HG02885 (cell line): ENCODE measurements around the gene PPM1A.
A peak's percentile ranks its signal among the peaks of the same experiment; 100 is the strongest.
"Not testable (repeated sequence)": the region's sequence is repeated elsewhere in the genome, so short reads cannot be mapped to it uniquely, and the experiment has no call there.

Source experiments
- ATAC-seq: cut with Tn5 transposase; IDR thresholded peaks from one replicate; pipeline ENCODE4 v1.9.1; 2021; ENCODE audit warnings: mild to moderate bottlenecking; ENCODE audit not compliant: unreplicated experiment, poor library complexity

The PPM1A gene

DNA sequence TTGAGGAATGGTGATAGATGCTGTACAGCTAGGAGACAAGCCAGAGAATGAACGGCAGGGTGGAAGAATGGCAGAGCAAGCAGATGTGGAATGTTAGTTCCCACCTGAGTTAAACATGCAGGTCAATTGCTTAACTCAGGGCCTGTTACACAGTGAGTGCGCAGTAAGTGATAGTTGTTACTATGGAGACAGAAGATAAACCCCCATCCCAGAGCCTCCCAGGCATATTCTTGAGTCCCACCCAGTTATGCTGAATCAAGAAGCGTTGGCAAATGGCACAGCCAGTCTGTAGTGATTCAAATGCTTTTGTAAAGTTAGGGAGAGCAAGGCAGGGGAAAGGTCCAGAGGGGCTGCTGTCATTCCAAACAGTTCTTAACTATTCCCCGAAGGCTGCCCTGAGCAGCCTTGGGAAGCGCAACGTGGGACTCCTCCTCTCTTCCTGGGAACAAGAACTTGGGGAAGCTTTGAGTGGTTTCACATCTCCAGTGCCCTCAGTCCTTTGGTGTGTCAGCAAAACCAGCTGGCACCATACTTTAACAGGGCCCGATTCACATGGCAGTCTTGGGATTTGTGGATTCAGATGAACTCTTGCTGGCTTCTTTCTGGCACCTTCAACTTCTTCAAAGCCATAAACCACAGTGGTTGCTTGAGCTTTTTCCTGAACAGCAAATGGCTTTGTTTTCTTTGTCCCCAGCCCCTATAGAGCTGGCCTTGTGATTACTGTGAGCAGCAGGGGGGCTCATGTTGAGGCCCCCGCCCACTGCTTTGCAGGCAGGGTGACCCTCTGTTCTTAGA, 66.4 kb downstream of the PPM1A start:
- ATAC-seq = no peak

- ATAC-seq = no peak
These were observed 68.6 kb downstream of the PPM1A start for GRCh38 chr14:60317609-60318008.

- not testable (repeated sequence) for ATAC-seq
These were observed 71.8 kb downstream of the PPM1A start for GRCh38 chr14:60320860-60321259.

DNA sequence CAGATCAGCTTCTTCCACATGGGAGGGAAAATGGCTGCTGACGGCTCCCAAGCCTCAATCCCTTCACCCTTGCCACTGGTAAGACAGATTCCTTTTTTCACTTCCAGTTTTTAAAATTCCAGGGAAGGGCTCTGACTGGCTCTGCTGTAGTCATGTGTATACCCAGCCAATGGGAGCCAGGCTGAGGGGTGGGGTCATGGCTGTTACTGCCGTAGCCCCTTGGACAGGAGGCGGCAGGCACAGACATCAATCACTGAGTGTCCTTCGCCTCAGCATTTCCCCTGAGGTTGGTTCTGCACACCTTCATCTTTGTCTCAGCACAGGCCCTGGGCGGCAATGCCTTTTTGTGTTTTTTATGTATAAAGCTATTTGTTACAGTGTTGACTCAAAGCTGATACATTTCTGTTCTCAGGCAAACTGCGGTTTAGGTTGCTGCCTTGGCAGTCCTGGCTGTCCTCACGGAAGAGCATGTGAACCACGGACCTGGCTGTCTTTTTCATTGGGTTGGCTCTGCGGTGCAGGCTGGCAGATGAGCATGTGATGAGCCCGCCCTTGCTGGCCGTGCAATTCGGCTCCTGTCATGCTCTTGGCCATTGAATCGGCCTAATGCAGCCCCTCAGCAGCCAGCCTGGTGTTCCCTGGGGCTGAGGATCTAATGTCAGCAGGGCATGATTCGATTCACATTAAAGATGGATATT, 74.3 kb downstream of the PPM1A start:
- no peak for ATAC-seq

GRCh38 chr14:60324837-60325236, 75.8 kb downstream of the PPM1A start:
- no peak for ATAC-seq

DNA sequence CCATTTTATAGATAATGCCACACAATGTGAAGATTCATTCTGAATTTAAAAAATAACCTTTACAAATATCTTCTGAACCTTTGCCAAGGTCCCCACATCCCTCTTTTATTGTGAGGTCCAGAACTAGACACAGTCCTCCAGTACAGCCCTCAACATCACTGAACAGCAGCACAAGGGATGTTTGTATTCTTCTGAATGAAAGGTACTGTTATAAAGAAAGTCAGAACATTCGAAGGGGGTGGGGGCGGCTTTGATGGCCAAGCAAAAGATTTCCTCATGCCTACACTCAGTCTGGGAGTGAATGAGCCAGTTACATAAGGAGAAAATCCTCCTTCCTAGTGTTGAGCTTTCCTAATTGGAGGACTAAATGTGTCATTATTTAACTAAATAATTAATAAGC, 77.3 kb downstream of the PPM1A start:
- no peak for ATAC-seq

DNA sequence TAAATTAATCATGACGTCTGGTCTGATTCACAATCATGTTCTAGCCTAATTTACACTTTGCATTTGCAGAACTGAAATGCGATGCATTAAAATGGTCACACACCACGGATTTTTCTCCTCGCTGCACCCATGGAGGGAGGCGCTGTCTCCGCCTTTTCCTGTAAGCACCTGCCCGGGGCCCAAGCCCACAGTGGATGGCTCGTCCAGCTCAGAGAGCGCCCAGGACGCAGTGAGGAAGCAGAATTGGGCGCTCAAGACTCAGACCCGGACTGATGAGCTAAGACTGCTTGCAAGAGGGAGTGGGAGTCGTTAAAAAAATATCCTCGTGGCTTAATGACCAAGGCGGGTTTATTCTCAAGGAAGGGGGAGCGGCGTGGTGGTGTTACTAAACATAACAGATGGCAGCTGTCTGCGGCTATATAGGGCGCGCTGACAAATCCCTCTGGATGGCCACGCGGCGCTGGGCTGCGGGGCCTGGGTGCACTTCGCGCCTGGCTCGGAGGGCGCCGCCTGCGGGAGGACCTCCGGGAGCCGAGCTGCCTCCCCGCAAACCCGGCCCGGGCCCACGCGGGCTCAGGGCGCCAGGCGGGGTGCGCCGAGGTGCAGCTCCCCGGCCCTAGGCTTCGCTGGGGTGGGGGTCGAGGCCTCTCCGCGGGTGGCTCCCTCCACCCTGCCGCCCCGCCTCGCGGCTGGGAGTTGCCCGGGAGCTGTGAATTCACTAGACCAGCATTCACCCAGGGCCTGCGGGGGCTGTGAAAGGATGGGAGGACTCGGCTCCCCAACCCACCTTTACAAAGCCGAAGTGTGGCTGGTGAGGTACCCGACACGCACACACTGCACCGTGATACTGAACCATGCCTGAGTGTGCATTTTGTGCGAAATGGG, 78.7 kb downstream of the PPM1A start:
- ATAC-seq = peak; percentile 67

DNA sequence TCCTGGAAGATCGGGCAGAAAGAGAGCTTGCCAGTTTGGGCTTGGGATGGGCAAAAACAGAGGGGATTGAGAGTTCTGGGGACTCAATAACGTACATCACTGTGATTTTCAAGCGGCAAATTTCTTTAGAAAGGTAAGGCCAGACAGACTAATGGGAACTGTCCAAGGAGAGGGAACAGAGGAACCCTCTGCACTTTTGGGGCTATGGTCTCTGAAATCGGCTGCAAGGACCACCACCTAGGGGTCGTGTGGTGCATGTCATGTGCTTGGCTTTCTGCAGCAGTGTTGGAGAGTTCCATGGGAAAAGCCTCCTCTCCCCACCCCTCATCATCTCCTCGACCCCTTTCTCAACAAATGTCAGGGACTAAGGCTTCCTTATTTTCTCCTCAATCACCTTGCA, 79.6 kb downstream of the PPM1A start:
- no peak for ATAC-seq

DNA sequence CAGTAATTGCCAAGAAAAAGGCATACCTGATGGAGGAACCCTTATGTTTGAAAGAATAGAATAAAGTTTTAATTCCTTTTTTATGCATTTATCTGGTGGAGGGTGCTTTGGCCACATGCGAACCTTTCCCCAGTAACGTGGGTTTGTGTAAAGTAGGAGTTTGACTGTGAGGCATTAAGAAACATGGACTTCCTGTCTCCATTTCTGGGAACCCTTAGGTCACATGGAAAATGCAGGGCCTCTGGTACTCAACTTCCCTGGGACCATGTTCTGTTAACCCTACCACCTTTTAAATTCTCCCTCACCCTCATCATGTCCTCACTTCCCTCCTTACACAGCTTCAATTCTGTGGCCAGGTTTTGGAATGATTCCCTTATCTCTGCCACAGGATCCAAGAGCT, 80.3 kb downstream of the PPM1A start:
- ATAC-seq = no peak

GRCh38 chr14:60331201-60332045, 82.4 kb downstream of the PPM1A start:
- peak; percentile 65 for ATAC-seq

GRCh38 chr14:60332046-60332399, 83.0 kb downstream of the PPM1A start:
- ATAC-seq = no peak

GRCh38 chr14:60332869-60333268, 83.8 kb downstream of the PPM1A start:
- no peak for ATAC-seq

- ATAC-seq = no peak
These were observed 90.5 kb downstream of the PPM1A start for GRCh38 chr14:60339571-60339970.

GRCh38 chr14:60343571-60344071, 94.6 kb downstream of the PPM1A start:
- ATAC-seq = no peak

DNA sequence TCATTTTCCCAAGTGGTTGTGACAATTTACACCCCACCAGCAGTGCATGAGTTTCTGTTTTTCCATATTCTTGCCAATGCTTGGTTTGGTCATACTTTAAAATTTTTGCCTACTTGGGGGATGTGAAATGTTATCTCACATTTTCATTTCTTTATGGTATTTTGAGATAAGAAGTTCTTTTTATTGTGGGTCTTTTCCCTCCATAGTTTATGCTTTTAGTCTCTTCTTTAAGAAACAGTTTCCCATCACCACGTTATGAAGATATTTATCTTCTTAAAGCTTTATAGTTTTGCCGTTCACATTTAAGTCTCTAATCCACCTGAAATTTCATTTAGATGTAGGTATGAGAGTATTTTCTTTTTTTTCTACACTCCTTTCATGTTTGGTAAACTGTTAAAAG, 95.7 kb downstream of the PPM1A start:
- no peak for ATAC-seq

- no peak for ATAC-seq
These were observed 97.7 kb downstream of the PPM1A start for GRCh38 chr14:60346706-60347105.

DNA sequence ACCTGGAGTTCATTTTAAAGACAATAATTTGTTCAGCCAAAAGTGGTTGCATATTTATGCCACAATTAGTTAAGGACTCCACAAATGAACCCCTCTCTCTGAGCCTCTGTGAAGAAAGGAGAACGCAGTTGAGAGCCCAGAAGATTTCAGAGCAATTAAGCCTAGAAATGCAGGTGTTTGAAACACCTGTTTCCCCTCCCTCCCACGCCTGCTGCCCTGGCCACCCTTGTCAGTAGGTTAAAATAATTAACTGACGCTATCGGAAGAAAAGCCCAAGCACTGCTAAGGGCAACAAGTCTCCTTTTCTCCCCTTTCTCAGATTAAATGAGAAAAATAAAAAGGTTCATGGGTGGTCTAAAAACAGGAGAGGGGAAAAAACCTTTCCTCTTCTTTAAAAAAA, 99.2 kb downstream of the PPM1A start:
- peak; percentile 54 for ATAC-seq
